ENCODE measurements around the gene SAYSD1.

SAYSD1 gene

GRCh38 chr6:39077882-39078594 is 36.9 kb downstream of the SAYSD1 start:
- H2BK5ac ChIP-seq (ENCODE audit: low read depth, low read length, poor library complexity, severe bottlenecking), result no peak overlapping the region
- no peak overlapping the region for H3K14ac ChIP-seq (ENCODE audit: low read length in 2 of 2)
- WGBS, result 78% methylated on average over 11 of the region's 11 CpGs
- no peaks in the 10 kb centered on the region for H3K36me3 ChIP-seq (ENCODE audit: control insufficient read depth in 1 of 2, insufficient read depth in 2 of 2, low read depth in 1 of 2, low read length in 2 of 2)
- no peaks in the 10 kb centered on the region for H3K4me1 ChIP-seq (ENCODE audit: control insufficient read depth, insufficient read depth, low read depth, low read length)
- H4K91ac ChIP-seq (ENCODE audit: low read length), result no peak overlapping the region
- no peak overlapping the region for H2AK5ac ChIP-seq (ENCODE audit: low read length, severe bottlenecking)
- no peak overlapping the region for H3K9ac ChIP-seq (ENCODE audit: low read length)
- no peaks in the 10 kb centered on the region for H3K9me3 ChIP-seq (ENCODE audit: control insufficient read depth, low read length)
- no peak overlapping the region for H2BK120ac ChIP-seq (ENCODE audit: low read depth, low read length)
- no peak overlapping the region for H3K4ac ChIP-seq (ENCODE audit: low read depth in 1 of 2, low read length in 2 of 2)
- H3K4me3 ChIP-seq (ENCODE audit: insufficient read depth in 1 of 2, low read depth in 1 of 2, low read length in 2 of 2), result no peak overlapping the region
- no peak overlapping the region for H2BK15ac ChIP-seq (ENCODE audit: low read depth, poor library complexity, severe bottlenecking)
- H3K27me3 ChIP-seq (ENCODE audit: control insufficient read depth in 1 of 2, insufficient read depth in 1 of 2, low read length in 2 of 2), result peaks cover 18 to 48% of the 10 kb centered on the region in 2 experiments
- H3K4me2 ChIP-seq (ENCODE audit: low read length, poor library complexity, severe bottlenecking), result no peak overlapping the region
- H3K18ac ChIP-seq (ENCODE audit: low read depth in 1 of 2, low read length in 2 of 2), result no peak overlapping the region
- H2BK12ac ChIP-seq (ENCODE audit: low read length in 2 of 2), result no peak overlapping the region
- no peak overlapping the region for H4K8ac ChIP-seq (ENCODE audit: low read length)
- no peak for DNase-seq
- H2AFZ ChIP-seq (ENCODE audit: low read depth, low read length), result no peak overlapping the region
- H3K79me1 ChIP-seq (replicated peaks; ENCODE audit: low read length, poor library complexity, severe bottlenecking), result no peaks in the 10 kb centered on the region
- no peak overlapping the region for H3K27ac ChIP-seq (ENCODE audit: low read length, poor library complexity, severe bottlenecking)
- H3K23ac ChIP-seq (ENCODE audit: low read length in 2 of 2), result no peak overlapping the region

- H3K18ac ChIP-seq (ENCODE audit: low read depth in 1 of 2, low read length in 2 of 2), result no peak overlapping the region
- peaks cover 11 to 44% of the 10 kb centered on the region in 2 experiments for H3K27me3 ChIP-seq (ENCODE audit: control insufficient read depth in 1 of 2, insufficient read depth in 1 of 2, low read length in 2 of 2)
- H3K4ac ChIP-seq (ENCODE audit: low read depth in 1 of 2, low read length in 2 of 2), result no peak overlapping the region
- H2BK120ac ChIP-seq (ENCODE audit: low read depth, low read length), result no peak overlapping the region
- H2BK5ac ChIP-seq (ENCODE audit: low read depth, low read length, poor library complexity, severe bottlenecking), result no peak overlapping the region
- WGBS, result 70% methylated on average over 7 of the region's 9 CpGs
- H3K14ac ChIP-seq (ENCODE audit: low read length in 2 of 2), result no peak overlapping the region
- H3K9me3 ChIP-seq (ENCODE audit: control insufficient read depth, low read length), result no peaks in the 10 kb centered on the region
- H2BK12ac ChIP-seq (ENCODE audit: low read length in 2 of 2), result no peak overlapping the region
- H3K23ac ChIP-seq (ENCODE audit: low read length in 2 of 2), result no peak overlapping the region
- H3K36me3 ChIP-seq (ENCODE audit: control insufficient read depth in 1 of 2, insufficient read depth in 2 of 2, low read depth in 1 of 2, low read length in 2 of 2), result no peaks in the 10 kb centered on the region
- H2BK15ac ChIP-seq (ENCODE audit: low read depth, poor library complexity, severe bottlenecking), result no peak overlapping the region
- no peak overlapping the region for H4K8ac ChIP-seq (ENCODE audit: low read length)
- H3K4me3 ChIP-seq (ENCODE audit: insufficient read depth in 1 of 2, low read depth in 1 of 2, low read length in 2 of 2), result no peak overlapping the region
- no peak overlapping the region for H3K9ac ChIP-seq (ENCODE audit: low read length)
- no peak overlapping the region for H4K91ac ChIP-seq (ENCODE audit: low read length)
- H3K79me1 ChIP-seq (replicated peaks; ENCODE audit: low read length, poor library complexity, severe bottlenecking), result no peaks in the 10 kb centered on the region
- H2AFZ ChIP-seq (ENCODE audit: low read depth, low read length), result no peak overlapping the region
- DNase-seq, result no peak
- no peaks in the 10 kb centered on the region for H3K4me1 ChIP-seq (ENCODE audit: control insufficient read depth, insufficient read depth, low read depth, low read length)
- no peak overlapping the region for H3K27ac ChIP-seq (ENCODE audit: low read length, poor library complexity, severe bottlenecking)
- H3K4me2 ChIP-seq (ENCODE audit: low read length, poor library complexity, severe bottlenecking), result no peak overlapping the region
- H2AK5ac ChIP-seq (ENCODE audit: low read length, severe bottlenecking), result no peak overlapping the region
Observed at GRCh38 chr6:39076623-39077535, 38.1 kb downstream of the SAYSD1 start.

- Histone ChIP-seq H3K27ac (ENCODE audit: low read length, poor library complexity, severe bottlenecking) (no peak overlapping the region), H4K8ac (ENCODE audit: low read length) (no peak overlapping the region), H3K36me3 (ENCODE audit: control insufficient read depth in 1 of 2, insufficient read depth in 2 of 2, low read depth in 1 of 2, low read length in 2 of 2) (no peaks in the 10 kb centered on the region), H2BK120ac (ENCODE audit: low read depth, low read length) (no peak overlapping the region), H3K9me3 (ENCODE audit: control insufficient read depth, low read length) (no peaks in the 10 kb centered on the region), H3K4me3 (ENCODE audit: insufficient read depth in 1 of 2, low read depth in 1 of 2, low read length in 2 of 2) (no peak overlapping the region), H3K4me1 (ENCODE audit: control insufficient read depth, insufficient read depth, low read depth, low read length) (no peaks in the 10 kb centered on the region), H2AK5ac (ENCODE audit: low read length, severe bottlenecking) (no peak overlapping the region), H2BK15ac (ENCODE audit: low read depth, poor library complexity, severe bottlenecking) (no peak overlapping the region), H3K79me1 (replicated peaks; ENCODE audit: low read length, poor library complexity, severe bottlenecking) (no peaks in the 10 kb centered on the region), H3K14ac (ENCODE audit: low read length in 2 of 2) (no peak overlapping the region), H3K4ac (ENCODE audit: low read depth in 1 of 2, low read length in 2 of 2) (no peak overlapping the region), H3K18ac (ENCODE audit: low read depth in 1 of 2, low read length in 2 of 2) (no peak overlapping the region), H2BK5ac (ENCODE audit: low read depth, low read length, poor library complexity, severe bottlenecking) (no peak overlapping the region), H4K91ac (ENCODE audit: low read length) (no peak overlapping the region), H3K23ac (ENCODE audit: low read length in 2 of 2) (no peak overlapping the region), H2BK12ac (ENCODE audit: low read length in 2 of 2) (no peak overlapping the region), H3K9ac (ENCODE audit: low read length) (no peak overlapping the region), H2AFZ (ENCODE audit: low read depth, low read length) (no peak overlapping the region), H3K27me3 (ENCODE audit: control insufficient read depth in 1 of 2, insufficient read depth in 1 of 2, low read length in 2 of 2) (peaks cover 4 to 38% of the 10 kb centered on the region in 2 experiments), H3K4me2 (ENCODE audit: low read length, poor library complexity, severe bottlenecking) (no peak overlapping the region)
- DNase-seq, result no peak
- WGBS, result 79% methylated on average over 11 of the region's 11 CpGs
Observed at GRCh38 chr6:39075807-39076622, 39.0 kb downstream of the SAYSD1 start.
